GM19099 (cell line): ENCODE data around the gene SNAPIN.

Source experiments
- POLR2A ChIP-seq: IDR thresholded peaks from 3 replicates; pipeline ENCODE4 v1.6.1; 2011; ENCODE audit warnings: low read depth; ENCODE audit not compliant: insufficient read length; ENCODE audit errors: extremely low read depth

SNAPIN gene

GRCh38 chr1:153616917-153617311 is 41.6 kb upstream of the SNAPIN start:
- TF ChIP-seq POLR2A: no peak

DNA sequence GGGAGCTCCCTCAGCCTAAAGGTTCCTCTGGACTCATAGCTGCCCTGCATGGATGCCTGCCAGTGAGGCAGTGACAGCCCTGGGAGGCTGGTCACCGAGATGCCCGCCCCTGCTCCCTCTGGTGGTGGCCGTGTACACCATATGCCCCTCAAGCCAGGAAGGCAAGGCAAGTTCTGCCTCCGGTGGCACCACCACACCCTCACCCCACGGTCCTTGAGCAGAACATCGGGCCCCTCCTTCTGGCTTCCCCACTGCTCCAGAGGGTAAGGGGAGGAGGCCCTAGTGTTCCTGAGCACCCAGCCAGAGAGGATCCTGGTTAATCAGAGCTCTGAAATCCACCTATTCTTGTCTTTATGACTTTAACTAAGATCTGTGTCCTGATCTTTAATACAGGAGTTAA is 40.8 kb upstream of the SNAPIN start:
- no peak for TF ChIP-seq POLR2A

DNA sequence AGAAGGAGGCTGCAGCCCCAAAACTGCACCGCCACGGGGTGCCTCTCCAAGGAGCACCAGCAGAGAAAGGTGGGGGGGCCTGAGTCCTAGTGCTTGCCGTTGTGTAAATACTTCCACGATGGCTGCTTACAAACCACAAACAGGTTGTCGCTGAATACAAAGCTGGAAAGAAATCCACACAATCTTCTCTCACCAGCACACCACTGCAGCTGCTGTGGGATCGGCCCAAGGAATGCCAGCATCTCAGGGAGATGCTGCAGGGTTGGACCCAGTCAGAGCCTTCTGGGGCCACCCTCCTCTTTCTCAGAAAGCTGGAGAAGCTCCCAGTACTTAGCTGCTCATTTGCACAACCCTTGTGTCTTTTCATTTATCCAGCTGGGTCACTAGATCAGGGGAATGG is 39.3 kb upstream of the SNAPIN start:
- TF ChIP-seq POLR2A: no peak

GRCh38 chr1:153623101-153623500 is 35.4 kb upstream of the SNAPIN start:
- no peak for TF ChIP-seq POLR2A

- TF ChIP-seq POLR2A: no peak
These were observed 33.4 kb upstream of the SNAPIN start for GRCh38 chr1:153624965-153625611.

GRCh38 chr1:153626477-153626903 is 32.0 kb upstream of the SNAPIN start:
- no peak for TF ChIP-seq POLR2A

- no peak for TF ChIP-seq POLR2A
These were observed 31.4 kb upstream of the SNAPIN start, which contains the start of gene S100A13 for GRCh38 chr1:153626904-153627714. Gene S100A13 (minus strand): TSS chr1:153627505. CDS start chr1:153626472, 1,033 bp downstream.

GRCh38 chr1:153627715-153628626 is 30.5 kb upstream of the SNAPIN start, which contains the start of gene S100A1:
Gene S100A1 (plus strand): TSS chr1:153628434. CDS start chr1:153630522, 2,088 bp downstream.
- no peak for TF ChIP-seq POLR2A

DNA sequence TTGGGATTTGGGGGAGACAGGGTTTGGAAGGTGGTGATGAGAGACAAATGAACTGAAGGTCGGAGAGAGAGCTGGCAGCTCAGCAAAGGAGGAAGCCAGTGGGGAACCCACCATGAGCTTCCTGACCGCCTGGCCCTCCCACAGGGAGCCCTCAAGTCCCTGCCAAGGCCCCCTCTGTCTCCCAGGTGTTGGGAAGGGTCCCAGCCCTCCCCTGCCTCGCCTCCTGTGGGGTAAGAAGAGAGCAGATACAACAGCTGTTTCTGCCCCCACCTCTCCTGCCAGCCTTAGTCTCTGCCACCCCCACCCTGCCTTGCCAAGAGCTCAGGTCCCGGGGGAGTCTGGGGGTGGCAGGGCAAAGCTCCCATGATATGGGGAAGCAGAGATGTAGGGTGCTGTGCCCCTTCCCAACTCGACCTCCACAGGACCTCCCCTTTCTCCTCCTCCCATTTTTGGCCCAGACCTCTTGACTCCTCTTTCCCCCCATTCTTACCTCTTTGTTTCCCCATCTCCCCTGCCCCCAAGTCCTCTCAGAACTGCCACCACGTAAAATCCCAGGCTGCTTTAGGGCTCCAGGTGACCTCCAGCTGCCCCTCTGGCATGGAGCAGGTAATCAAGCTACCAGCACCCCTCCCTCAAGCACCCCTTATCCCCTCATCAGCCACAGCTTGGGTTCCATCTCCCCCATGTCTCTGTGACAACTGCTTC is 29.7 kb upstream of the SNAPIN start:
- no peak for TF ChIP-seq POLR2A

GRCh38 chr1:153629343-153629665 is 29.2 kb upstream of the SNAPIN start:
- no peak for TF ChIP-seq POLR2A

- TF ChIP-seq POLR2A: no peak
These were observed 28.5 kb upstream of the SNAPIN start for GRCh38 chr1:153629971-153630370.

DNA sequence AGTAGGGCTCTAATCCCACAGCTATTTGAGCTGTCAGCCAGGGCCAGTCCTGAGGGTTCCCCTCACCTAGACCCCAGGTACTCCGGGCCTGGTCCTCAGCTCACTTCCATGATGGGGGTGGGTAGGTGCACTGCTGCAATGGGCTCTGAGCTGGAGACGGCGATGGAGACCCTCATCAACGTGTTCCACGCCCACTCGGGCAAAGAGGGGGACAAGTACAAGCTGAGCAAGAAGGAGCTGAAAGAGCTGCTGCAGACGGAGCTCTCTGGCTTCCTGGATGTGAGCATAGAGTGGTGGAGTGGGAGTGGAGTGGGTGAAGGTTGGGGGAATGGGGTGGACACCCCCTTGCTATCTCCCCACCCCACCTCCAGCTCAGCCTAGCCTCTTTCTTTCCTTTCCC is 28.1 kb upstream of the SNAPIN start:
- no peak for TF ChIP-seq POLR2A

DNA sequence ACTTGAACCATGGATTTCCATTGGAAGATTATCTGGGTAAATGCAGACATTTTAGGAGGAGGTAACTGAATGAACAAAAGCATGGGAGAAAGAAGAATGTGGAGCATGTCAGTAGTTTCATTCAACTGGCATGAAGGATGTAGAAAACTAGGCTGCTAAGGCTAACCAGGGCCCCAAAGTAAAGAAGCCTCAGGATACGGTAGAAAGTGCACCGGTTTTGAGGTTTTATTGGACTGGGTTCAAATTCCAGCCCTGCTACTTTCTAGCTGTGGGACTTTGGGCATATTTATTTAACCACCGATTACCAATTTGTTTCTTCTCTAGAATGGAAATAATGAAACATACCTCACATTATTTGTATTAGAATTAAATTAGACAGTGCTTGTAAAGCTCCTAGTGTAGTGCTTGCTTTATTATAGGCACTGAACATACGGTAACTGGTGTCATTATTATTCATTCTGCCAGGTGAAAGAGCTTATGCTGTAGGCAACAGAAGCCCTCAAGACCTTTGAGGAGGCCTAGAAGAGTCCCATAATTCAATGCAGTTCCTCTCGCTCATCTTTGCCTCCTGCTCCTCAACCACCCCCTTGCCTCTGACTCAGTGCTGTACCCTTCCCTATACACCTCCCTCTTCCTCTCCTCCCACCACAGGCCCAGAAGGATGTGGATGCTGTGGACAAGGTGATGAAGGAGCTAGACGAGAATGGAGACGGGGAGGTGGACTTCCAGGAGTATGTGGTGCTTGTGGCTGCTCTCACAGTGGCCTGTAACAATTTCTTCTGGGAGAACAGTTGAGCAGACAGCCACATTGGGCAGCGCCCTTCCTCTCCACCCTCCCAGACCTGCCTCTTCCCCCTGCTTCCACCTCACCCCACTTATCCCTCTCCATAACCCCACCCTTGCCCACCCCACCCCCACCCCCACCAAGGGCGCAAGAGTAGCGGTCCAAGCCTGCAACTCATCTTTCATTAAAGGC is 27.2 kb upstream of the SNAPIN start:
- no peak for TF ChIP-seq POLR2A
